HG02840 (cell line): Measurements from ENCODE around the gene TAMALIN.

Experiments used
- ATAC-seq: cut with Tn5 transposase; IDR thresholded peaks from one replicate; pipeline ENCODE4 v1.9.1; 2021; ENCODE audit warnings: mild to moderate bottlenecking, moderate library complexity, moderate number of reproducible peaks; ENCODE audit not compliant: unreplicated experiment, low FRiP score

TAMALIN gene

GRCh38 chr12:51980051-51980808 lies 26.5 kb upstream of the TAMALIN start:
- no peak for ATAC-seq

- no peak for ATAC-seq
Observed at GRCh38 chr12:51980809-51981127, 26.0 kb upstream of the TAMALIN start.

DNA sequence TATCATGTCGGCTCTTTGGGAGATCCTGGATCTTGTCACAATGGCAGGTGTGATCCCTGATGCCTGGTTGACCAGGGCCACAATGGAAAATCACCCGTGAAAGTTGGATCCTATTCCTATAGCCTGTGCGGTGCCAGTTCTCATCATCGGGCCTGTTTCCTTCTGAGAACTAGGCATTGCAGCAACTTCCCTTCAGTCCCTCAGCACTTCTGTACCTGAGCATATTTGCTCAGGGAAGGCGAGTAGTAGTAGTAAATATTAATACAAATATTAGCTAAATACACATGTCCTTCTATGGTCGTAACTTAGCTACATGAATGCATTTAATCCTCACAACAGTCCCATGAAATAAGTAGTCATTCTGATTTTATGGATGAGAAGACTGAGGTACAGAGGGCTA lies 22.1 kb upstream of the TAMALIN start:
- no peak for ATAC-seq

DNA sequence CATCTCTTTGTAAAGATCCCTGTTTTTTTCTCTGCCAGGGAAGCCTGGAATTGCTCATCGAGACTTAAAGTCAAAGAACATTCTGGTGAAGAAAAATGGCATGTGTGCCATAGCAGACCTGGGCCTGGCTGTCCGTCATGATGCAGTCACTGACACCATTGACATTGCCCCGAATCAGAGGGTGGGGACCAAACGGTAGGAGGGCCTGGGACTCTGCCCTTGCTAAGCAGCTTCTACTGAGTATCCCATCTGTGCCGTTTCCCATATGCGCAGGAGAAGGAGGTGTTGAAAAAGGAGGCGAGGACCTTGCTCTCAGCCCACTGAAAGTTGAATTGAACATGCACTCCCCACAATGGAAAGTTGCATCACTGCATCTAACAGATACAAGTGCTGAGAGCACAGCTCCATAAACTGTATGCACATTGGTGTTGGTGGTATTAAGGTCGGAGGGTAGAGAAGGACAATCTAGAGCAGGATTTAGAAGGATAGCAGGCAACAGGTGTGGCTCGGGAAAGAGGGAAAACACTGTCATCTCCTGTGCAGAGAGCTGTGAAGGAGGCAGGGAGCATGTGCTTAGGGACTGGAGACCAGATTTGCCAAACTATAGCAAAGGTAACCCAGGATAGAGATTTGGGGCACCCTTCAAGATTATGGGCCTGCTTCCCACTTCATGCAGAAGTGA lies 21.5 kb upstream of the TAMALIN start:
- no peak for ATAC-seq

DNA sequence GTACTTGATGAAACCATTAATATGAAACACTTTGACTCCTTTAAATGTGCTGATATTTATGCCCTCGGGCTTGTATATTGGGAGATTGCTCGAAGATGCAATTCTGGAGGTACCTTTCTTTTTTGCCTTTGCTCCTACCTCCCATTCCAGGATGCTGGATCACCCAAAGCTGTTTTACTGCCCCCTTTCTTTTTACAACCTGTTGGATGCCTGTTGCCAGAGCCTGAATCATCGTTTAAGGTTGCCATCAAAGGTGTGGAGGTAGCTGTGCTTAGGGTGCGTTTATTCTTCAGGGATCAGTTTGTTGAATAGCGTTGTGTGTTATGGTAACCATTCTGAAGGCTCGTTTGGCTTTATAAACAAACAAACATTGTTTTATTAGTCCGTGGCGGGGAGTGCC lies 19.9 kb upstream of the TAMALIN start:
- ATAC-seq = no peak

GRCh38 chr12:51992246-51992645 lies 14.5 kb upstream of the TAMALIN start:
- ATAC-seq = no peak

GRCh38 chr12:51994539-51994820 lies 12.3 kb upstream of the TAMALIN start:
- ATAC-seq = no peak

- ATAC-seq = no peak
Observed at GRCh38 chr12:51994959-51995358, 11.8 kb upstream of the TAMALIN start.

DNA sequence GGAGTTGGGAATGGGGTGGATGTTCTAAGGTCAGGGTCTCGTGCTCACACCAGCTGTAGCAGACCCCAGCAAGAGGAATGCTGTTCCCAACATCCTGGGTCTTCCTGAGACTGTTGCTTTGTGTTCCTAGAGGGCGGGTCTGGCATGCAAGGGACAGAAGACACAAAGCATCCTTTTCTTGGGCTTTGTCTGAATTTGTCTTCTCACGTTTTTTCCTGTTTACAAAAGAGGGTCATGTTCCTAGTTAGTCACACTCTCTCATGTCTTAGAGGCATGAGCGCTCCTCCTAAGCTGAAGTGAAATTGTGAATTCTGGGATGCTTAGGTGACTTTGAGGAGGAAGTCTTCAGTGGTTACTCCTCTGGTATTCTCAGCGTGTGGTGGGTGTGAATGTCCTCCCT lies 9.6 kb upstream of the TAMALIN start:
- ATAC-seq = no peak

DNA sequence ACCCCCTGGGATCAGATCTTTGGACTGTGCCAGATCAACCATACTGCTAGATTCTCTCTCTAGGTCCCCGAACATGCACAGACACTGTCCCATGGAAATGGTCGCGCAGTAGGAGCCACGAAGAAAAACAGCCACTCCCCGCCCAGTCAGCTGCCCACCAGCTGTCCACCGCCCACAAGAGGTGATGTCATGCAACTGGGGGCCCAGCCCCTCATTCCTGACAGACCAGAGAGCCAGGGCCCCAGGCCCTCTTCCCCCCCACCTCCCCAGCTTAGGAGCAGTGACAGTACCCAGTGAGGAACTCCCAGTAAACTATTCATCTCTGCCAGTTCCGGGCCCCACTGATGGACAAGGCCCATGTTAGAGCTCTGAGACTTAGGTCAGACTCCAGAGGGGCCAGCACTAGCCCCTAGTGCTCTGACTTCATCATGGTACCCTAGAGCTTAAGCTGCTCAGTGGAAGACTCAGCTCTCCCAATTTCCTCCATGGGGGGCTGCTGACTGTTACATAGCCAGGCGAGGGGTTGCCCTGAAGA lies 3.7 kb upstream of the TAMALIN start:
- no peak for ATAC-seq

DNA sequence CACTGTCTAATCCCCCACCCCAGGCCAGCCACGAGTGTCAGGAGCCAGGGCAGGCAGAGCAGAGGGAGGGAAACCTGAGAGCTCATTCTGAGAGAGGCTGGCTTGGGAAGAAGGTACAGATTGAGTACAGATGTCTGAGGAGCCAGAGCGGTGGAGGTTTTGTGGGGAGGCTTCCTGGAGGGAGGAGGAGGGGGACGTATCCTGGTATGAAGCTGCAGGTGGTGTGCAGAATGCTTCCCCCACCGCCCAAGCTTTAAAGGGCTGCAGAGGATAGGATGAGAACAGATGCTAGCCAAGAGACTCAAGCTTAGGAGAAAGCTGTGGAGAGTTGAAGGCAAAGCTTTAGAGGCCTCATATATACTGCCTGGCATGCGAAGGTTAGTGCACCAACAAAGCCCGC lies 3.2 kb upstream of the TAMALIN start:
- ATAC-seq = no peak

DNA sequence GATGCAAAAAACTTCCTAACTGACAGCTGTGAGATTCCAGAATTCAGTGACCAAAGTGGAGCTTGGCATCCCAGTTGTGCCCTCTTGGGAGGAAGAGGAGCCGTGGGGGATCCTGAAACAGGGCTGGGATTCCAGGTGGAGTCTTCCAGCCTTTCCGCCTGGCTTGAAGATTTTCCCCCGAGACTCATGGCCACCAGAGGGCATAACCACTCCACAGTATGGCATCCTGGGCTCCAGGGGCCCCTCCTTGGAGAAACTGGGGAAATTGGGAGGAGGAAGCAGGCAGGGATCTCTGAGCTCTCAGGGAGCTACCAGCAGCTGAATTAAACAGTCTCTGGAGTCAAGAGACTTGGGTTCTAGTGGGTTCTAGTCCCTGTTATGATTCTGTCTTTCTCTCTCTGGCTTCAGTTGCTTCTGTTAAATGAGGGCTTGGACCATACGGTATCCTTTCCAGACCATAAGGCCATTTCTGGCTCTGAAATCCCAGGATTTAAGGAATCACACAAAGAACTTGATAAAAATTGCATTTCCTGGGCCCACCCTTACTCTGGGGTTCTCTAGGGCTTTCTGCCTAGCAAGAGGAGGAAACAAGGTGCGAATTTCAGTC lies 2.6 kb upstream of the TAMALIN start:
- no peak for ATAC-seq

DNA sequence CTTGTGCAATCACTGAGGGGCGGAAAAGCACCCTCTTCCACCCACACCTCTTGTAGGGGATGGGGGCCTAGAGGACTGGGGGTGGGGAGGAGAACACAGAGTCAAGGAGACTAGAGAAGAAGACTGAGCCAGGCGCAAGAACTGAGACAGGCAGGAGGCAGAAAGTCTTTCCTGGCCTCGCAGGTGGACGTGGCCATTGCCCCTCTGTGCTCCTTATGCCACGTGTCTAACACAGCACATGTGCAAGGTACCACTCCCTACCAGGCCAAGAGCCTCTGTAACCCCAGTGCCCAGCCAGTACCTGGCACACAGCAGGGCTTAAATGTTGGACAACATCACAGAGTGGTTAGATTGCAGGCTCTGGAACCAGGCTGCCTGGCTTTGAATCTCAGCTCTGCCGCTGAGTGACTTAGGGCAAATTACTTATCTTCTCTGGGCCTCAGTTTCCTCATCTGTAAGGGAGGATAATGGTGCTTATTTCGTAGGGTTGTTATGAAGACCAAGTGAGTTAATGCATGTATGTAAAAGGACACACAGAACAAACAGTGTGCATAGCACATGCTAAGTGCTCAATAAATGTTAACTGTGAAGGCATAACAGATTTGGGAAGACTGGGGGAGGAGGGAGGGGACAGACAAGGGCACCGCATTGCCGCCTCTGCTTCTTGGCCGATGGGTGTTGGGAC lies 1.4 kb upstream of the TAMALIN start:
- no peak for ATAC-seq

- no peak for ATAC-seq
Observed at GRCh38 chr12:52005903-52006703, 643 bp upstream of the TAMALIN start.

GRCh38 chr12:52007158-52007921 lies 594 bp downstream of the TAMALIN start:
- no peak for ATAC-seq

GRCh38 chr12:52007982-52008510 lies 1.3 kb downstream of the TAMALIN start:
- ATAC-seq = no peak

GRCh38 chr12:52009081-52009751 lies 2.5 kb downstream of the TAMALIN start:
- no peak for ATAC-seq

DNA sequence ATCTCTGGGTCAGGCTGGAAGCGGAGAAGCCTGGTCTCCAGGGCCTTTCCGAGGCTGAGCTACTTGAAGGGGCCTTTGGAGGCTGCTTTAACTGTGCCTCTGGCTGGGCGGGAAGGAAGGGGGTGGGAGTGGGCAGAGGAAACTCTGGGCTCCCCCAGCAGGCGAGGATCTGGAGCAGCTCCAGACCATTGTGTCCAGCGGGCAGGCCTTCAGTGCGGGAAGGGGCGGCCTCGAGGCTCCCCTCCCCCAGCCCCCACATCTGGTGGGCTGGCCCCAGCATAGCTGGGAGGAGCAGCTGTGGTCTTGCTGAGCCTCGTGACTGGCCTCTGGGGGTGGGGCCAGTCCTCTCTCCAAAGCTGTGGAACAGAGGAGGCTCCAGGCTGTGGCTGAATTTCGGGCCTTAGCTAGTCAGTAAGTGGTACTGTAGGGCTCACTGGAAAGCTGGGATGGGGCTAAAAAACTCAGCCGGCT lies 3.4 kb downstream of the TAMALIN start:
- no peak for ATAC-seq
